ENCODE data around the gene CLOCK. TPM values are rescaled to one million over a fixed set of nuclear protein-coding genes. Genes with fewer than 3 reads are reported as not detected.

The CLOCK gene
- total and polyA plus RNA-seq, 9 of the 15 experiments (the other 6 are each of a cell fraction or from before 2014, with no cell fraction given), result 3.7 to 14.4 (median 9.4) TPM

DNA sequence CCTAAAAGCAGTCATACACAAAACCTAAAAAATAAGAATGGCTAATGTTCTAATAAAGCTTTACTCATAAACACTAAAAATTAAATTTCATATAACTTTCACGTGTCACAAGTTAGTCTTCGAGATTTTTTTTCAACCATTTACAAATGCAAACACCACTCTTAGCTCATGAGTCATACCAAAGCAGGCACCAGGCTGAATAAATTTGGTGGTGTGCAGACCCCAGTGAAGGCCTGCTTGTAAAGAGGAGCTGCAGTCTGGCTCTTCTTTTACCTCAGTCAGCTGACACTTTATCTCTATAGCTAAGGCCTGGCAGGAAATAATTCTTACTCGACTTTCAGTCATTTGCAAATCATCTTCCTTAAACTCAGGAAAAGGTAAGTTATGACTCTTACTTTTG is 37.4 kb downstream of the CLOCK start:
- ChIA-PET POLR2A (interaction anchor here (0.6 to 1.7 kb wide), 3 partner anchors 10 to 84 kb away, joined by 3 to 10 read pairs (median 5); no protein-coding TSS in a partner anchor), CTCF (ENCODE audit: low intra/inter-chr PET ratio) (no interaction called here)
- FAIRE-seq (no peak), DNase-seq (ENCODE audit: extremely low read depth in 1 of 4, low spot score in 3 of 4) (no peak), ATAC-seq (no peak)
- H3K4me2 ChIP-seq (ENCODE audit: insufficient read depth, low read length), result no peak overlapping the region
- no peaks in the 10 kb centered on the region for H4K20me1 ChIP-seq (replicated peaks; ENCODE audit: control insufficient read depth, insufficient read depth, low read length)
- intact Hi-C loops (cut with micrococcal nuclease) (no loop called here), in situ Hi-C loops (cut with MboI) (no loop called here)
- no peaks in the 10 kb centered on the region for H3K27me3 ChIP-seq (ENCODE audit: control insufficient read depth in 2 of 2, insufficient read depth in 2 of 2, low read length in 2 of 2)
- no peak overlapping the region for H3K9ac ChIP-seq (ENCODE audit: insufficient read depth in 1 of 2, low read depth in 2 of 2, low read length in 2 of 2)
- H3K4me3 ChIP-seq, result no peak overlapping the region
- no peak overlapping the region for H2AFZ ChIP-seq (ENCODE audit: low read depth, low read length)
- H3K79me2 ChIP-seq (ENCODE audit: control insufficient read depth, insufficient read depth, low read length), result peaks cover 6% of the 10 kb centered on the region; the same call in 1 of the 3 replicates
- no peak overlapping the region for H3K27ac ChIP-seq (ENCODE audit: extremely low read depth, low read depth, low read length)
- H3K4me1 ChIP-seq (replicated peaks in 1 of 2; ENCODE audit: control insufficient read depth in 2 of 2, insufficient read depth in 2 of 2, low read length in 2 of 2), result no peaks in the 10 kb centered on the region; a peak in 1 of 5 replicates
- TF ChIP-seq, protein P1, sequence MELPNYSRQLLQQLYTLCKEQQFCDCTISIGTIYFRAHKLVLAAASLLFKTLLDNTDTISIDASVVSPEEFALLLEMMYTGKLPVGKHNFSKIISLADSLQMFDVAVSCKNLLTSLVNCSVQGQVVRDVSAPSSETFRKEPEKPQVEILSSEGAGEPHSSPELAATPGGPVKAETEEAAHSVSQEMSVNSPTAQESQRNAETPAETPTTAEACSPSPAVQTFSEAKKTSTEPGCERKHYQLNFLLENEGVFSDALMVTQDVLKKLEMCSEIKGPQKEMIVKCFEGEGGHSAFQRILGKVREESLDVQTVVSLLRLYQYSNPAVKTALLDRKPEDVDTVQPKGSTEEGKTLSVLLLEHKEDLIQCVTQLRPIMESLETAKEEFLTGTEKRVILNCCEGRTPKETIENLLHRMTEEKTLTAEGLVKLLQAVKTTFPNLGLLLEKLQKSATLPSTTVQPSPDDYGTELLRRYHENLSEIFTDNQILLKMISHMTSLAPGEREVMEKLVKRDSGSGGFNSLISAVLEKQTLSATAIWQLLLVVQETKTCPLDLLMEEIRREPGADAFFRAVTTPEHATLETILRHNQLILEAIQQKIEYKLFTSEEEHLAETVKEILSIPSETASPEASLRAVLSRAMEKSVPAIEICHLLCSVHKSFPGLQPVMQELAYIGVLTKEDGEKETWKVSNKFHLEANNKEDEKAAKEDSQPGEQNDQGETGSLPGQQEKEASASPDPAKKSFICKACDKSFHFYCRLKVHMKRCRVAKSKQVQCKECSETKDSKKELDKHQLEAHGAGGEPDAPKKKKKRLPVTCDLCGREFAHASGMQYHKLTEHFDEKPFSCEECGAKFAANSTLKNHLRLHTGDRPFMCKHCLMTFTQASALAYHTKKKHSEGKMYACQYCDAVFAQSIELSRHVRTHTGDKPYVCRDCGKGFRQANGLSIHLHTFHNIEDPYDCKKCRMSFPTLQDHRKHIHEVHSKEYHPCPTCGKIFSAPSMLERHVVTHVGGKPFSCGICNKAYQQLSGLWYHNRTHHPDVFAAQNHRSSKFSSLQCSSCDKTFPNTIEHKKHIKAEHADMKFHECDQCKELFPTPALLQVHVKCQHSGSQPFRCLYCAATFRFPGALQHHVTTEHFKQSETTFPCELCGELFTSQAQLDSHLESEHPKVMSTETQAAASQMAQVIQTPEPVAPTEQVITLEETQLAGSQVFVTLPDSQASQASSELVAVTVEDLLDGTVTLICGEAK (IDR thresholded peaks at IDR 0.05), result 0 out of 2 replicates have a peak, but pooled peaks have one; percentile 40
- TF ChIP-seq, protein P1 (CRISPR knock-in tag; IDR thresholded peaks at IDR 0.05), result no peak
- no peak for TF ChIP-seq DIDO1 (tag; IDR thresholded peaks at IDR 0.05; ENCODE audit: low read depth)
- H3K9me1 ChIP-seq (ENCODE audit: control insufficient read depth, insufficient read depth, low read length), result no peaks in the 10 kb centered on the region
- peaks cover 3% of the 10 kb centered on the region; the same call in 1 of the 2 replicates for H3K9me3 ChIP-seq (replicated peaks; ENCODE audit: control insufficient read depth, insufficient read depth, low read depth, low read length)
- peaks cover 13% of the 10 kb centered on the region; the same call in 2 of the 3 replicates for H3K36me3 ChIP-seq (ENCODE audit: control insufficient read depth, insufficient read depth, low read length)
- no TSS peak for BruUV-seq (replicated peaks)
- 58% methylated on average over 3 of the region's 3 CpGs for WGBS (ENCODE audit: insufficient coverage, low coverage, missing lambda C conversion rate)

Data from K562 (cell line).